Activated CD4-positive, alpha-beta T cell treated with anti-CD3 and anti-CD28 coated beads, Interleukin-2, Interleukin-4, amounts not matched to agents 100 ng/mL and 50 ng/mL, durations not matched to agents 16 hours and 8 hours (primary cell): Measurements from ENCODE around the gene GLS.
A peak's percentile ranks its signal among the peaks of the same experiment; 100 is the strongest.
"Not testable (repeated sequence)": the region's sequence is repeated elsewhere in the genome, so short reads cannot be mapped to it uniquely, and the experiment has no call there.

ENCODE experiments used
- DNase-seq: peaks from one replicate; pipeline ENCODE4 v3.0.0-alpha.2; 2020; ENCODE audit warnings: low spot score

Gene GLS

DNA sequence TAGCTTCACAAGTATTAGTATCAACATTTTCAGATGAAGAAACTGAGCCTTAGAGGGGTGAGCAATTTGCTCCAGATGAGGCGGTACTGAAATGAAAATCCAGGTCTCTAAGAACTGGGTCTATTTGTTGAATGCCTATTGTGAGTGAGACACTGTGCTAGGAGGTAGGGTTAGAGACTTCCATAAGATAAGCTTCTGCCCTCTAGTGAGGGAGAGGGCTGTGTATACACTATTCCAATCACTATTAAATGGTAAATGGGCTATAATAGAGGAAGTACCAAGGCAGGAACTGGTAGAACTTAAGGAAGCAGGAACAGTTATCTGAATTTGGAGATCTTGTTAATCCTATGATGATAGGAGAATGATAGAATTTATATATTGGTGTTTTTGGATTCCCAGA lies 23.6 kb upstream of the GLS start:
- no peak for DNase-seq

DNA sequence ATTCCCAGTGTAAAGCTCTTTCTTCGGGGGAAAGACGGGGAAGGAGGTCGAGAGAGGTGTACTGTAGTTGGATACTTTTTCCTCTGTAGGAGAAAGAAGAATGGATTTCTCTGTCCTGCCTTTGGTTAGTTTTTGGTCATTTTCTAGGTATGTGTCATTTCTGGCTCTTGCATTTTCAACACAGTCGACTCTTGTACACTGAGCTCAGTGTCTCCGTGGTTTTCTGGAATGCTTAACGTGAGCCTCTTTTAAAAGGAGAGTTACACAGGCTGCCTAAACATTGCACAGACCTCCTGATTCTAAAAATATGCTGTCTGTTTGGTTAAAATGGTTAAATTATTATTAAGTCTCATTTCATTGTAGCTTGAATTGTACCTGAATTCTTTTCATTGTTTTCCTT lies 21.8 kb upstream of the GLS start:
- no peak for DNase-seq

DNA sequence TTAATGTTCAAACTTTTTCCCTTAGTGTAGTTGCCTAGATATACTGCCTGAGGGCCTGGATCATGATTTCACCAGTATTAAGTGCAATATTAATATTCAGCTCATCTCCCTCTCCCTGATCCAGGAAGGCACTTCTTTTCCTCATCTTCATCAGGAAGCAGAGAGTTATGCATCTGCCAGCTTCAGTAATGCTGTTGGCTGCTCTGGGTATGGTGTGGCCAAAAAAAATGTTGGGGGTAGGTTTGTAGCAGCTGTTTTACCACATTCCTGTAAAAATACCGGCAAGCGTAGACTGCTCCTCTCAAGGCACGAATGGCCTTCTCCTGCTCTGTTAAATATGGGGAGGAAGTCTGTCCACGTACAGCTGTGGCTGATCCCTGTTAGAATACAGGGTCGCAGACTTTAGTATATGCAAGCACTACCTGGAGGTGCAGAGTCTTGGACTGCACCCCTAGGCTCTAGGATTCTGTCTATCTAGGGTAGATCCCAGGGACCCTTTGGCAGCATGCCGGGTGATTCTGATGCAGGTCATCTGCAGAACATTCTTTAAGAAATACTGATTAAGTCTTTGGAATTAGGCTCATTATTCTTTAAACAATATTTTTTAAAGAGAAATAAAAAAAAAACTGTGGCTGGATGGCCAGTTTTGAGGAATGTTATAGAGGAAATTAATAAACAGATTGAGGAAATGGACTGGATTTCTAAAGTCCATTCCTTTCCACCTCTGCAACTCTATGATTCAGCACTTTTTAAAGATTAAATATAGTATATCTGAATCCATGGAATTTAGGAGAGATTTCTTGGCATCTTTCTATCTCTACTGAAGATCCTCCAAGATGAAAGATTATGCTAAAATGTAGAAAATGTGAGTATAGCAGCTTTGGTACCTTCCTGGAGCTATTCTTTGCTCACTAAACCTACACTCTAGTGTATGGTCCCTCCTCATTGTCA lies 21.0 kb upstream of the GLS start:
- DNase-seq, result no peak

DNA sequence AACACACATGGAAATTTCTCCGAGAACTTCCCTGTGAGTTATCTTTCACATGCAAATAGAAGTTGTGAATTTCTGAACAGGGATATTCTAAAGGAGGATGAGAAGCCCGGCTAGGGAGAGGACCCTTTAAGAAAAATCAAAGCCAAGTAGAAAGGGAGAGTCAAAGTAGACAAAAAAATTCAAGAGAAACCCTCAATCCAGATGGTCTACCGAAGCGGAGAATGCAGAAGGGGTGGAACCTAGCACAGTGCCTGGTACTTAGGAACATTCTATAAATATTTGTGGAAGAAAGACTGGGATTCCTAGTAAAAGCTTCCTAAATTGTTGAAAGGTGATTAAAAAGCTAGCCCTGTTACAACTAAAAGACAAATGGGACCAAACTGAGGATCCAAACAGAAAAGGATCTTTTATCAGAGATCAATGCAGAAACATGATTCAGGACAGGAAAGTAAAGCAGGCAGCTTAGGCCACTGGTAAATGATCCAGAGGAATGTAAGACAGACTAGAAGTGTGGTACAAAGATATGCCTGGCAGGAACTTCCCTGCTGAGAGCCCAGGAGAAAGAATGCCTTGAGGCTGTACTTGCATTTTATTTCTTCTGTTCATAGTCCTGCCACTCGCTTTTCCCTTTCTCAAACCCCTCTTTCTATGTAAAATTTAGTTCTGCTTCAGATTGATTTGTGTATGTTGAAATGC lies 19.5 kb upstream of the GLS start:
- DNase-seq, result no peak

DNA sequence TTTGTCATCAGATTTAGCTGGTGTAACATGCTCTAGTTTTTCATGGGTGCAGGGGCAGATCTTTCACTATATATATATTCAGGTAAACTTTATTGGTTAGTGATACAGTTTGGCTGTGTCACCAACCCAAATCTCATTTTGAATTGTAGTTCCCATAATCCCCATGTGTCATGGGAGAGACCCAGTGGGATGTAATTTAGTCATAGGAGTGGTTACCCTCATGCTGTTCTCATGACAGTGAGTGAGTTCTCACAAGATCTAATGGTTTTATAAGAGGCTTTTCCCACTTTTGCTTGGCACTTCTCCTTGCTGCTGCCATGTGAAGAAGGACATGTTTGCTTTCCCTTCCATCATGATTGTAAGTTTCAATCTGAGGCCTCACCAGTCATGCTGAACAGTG lies 18.5 kb upstream of the GLS start:
- DNase-seq, result not testable (repeated sequence)

DNA sequence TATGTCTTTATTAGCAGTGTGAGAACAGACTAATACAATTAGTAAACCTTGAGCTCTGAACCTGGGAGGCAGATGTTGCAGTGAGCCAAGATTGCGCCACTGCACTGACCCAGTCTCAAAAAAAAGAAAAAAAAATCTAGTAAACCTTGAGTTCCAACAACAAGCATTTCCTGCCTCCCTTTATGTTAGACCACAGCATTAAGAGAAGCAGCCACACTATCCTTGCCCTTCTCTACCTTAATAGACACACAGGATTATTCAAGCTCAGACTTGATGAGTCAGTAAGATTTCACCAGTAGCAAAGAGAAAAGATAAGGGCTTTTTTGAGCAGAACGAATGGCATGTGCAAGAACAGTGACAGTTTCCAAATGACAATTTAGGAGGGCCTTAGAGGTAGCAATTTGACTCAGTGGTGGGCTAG lies 18.0 kb upstream of the GLS start:
- peak; percentile 61 for DNase-seq

DNA sequence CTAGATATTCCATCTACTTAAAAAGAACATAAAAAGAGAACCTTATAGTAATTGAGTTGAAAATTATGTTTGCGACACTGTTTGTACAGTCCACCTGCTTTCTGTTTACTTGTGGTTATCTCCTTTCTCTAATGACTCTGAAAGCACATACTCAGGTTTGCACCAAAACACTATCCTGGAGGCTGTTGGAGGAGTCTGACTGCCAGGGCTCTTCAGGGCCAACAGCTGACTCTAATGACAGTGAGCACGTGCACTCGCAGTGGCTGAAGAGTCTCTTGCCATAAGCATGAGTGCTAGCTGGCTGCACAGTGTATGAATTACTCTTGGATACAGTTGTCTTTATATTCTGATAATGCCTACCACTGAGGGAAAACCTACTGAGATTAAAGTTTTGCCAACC lies 16.7 kb upstream of the GLS start:
- DNase-seq, result no peak

DNA sequence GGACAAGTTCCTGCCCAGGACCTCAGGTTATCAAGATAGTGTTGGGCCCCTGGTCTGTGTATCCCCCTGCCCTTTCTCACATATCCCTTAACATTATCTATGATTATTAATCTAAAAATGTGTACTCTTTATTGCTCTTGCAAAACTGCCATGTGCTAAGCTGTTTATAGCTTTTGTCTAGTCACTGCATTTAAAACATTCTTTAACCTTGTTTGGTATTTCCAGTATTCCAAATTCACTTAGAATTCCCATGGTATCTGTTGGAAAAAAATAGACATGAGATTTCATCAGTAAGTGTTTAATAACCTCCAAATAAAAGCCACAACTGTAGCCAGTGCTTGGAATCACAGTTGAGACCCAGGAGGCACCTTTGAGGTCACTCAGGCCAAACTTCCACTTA lies 16.2 kb upstream of the GLS start:
- DNase-seq, result no peak

DNA sequence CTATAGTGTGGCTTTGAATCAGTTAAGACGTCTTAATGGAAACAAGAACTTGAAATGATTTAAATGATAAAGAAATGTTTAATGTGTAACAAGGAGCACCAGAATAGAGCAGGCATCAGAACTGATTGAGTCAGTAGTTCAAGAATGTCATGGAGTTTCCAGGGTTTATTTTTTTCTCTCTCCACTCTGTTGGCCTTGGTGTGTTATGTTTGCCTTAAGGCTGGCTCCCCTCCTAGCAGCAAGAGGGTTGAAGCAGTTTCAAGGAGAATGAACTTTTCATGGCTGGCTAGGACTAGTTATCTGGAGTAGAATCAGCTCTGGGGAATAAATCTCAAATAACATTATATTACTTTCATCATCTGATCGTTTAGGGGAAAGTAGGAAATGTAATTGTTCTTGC lies 13.4 kb upstream of the GLS start:
- DNase-seq, result no peak

DNA sequence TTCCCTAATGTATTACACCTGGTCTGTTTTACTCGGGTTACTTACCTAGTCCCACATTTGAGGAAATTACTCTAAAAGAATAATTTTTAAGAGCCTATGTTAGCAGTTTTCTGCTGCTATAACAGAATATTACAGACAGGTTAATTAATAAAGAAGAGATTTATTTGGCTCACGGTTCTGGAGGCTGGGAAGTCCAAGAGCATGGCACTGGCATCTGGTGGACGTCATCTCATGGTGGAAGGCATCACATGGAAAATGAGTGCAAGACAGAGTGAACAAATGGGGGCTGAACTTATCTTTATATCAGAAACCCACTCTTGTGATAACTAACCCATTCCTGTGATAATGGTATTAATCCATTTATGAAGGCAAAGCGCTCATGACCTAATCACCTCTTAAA lies 12.8 kb upstream of the GLS start:
- no peak for DNase-seq

DNA sequence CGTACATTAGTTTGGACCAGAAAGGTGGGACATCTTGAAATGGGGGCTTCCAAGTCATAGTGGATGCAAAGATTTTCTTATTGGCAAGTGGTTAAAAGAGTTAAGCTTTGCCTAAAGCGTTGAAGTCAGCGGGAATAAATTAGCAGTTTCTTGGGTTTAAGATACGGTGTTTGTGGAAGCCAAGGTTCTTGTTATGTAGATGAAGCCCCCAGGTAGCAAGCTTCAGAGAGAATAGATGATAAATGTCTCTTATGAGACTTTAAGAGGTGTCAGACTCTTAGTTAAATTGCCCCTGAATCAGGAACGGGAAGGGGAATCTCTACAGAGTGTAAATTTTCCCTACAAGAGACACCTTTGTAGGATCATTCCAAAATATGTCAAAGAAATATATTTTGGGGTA lies 10.9 kb upstream of the GLS start:
- DNase-seq, result no peak

DNA sequence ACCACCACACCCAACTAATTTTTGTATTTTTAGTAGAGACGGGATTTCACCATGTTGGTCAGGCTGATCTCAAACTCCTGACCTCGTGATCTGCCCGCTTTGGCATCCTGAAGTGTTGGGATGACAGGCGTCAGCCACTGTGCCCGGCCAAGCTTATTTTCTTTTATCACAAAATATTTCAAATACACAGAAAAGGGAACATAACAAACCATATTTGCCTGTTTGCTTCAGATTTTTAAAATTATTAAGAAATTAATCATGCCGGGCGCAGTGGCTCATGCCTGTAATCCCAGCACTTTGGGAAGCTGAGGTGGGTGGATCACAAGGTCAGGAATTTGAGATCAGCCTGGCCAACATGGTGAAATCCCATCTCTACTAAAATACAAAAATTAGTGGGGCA lies 7.2 kb upstream of the GLS start:
- not testable (repeated sequence) for DNase-seq

DNA sequence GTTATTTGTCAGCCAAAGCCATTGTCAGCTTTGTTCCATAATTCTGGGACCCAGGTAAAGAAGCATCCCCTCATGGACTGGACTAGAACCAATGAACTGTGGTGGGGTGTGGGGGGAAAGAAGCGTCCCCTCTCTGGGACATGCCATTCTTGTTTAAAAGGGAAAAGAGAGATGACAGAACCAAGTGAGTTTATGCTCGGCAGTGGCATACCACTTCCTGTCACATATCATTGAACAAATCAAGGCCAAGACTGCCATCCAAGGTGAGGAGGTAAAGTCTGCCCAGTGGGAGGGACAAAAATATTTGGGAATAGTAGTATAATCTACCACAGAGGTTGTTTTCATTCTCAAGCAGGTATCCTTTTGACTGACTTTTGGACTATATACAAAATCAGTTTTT lies 4.7 kb upstream of the GLS start:
- peak; percentile 35 for DNase-seq

DNA sequence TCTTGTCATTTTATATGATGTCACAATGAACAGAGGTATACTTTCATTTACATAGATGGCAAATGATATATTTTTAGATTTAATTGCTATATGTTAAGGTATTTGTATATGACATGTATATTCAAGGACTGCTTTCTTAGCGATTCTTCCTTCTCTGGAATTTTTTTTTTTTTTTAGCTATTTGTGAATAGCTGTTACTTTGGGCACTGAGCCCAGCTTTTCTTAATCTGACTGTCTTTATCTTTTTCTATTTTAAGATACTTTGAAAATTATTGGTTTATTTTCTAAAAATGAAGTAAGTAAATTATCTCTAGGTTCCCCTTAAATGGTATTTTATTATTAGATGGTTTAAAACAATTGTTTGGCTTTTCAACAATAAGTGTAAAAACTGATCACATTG lies 4.0 kb upstream of the GLS start:
- no peak for DNase-seq

DNA sequence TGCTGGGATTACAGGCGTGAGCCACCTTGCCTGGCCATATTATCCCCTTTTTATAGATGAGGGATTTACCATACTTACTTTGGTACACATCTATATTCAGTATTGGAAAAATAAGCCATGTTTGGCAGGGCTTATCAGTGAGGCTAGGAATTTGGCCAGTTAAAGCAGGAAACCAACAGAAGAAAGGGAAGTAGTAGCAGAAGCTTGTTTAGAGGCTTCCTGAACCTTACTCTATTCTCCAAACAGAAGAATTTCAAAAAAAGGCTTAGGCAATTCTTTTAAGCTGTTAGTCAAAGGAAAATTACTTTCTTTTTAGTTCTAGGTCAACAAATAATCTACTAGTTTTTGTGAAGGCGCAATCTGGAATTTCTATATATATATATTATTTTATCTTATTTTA lies 3.2 kb upstream of the GLS start:
- no peak for DNase-seq

DNA sequence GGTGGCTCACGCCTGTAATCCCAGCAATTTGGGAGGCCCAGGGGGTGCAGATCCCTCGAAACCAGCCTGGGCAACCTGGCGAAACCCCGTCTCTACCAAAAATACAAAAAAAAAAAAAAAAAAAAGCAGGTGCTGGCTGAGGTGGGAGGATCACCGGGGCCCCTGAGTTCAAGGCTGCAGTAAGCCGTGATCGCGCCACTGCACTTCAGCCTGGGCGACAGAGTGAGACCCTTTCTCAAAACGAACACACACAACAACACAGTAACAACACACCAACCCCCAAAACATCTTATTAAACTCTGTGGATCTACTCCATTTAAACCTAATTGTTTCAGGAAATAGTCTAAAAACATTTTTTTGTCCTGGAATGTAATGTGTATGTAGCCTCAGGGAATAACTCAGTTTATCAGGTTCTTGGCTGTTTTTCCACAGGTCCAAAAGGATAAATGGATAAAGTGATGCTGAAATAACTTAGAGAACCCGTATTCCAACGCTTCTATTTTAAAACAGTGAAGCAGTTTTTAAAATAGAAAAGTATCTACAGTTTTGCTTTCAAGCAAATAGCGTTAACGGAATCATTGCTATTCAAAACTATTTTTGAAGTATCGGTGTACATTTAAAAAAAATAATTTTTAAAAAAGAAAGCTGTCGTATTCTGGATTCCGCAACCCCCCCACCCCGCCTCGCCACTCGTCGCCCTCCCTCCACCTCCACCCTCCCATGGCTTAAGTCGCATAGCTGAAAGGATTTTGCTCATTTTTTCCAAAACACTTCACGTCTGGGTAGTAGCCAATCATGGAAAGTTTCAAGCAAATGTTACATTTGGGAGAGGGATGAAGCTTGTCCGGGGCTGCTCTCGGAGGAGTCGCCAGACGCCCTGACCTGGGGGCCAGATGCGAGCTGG lies 895 bp upstream of the GLS start:
- peak; percentile 36 for DNase-seq

DNA sequence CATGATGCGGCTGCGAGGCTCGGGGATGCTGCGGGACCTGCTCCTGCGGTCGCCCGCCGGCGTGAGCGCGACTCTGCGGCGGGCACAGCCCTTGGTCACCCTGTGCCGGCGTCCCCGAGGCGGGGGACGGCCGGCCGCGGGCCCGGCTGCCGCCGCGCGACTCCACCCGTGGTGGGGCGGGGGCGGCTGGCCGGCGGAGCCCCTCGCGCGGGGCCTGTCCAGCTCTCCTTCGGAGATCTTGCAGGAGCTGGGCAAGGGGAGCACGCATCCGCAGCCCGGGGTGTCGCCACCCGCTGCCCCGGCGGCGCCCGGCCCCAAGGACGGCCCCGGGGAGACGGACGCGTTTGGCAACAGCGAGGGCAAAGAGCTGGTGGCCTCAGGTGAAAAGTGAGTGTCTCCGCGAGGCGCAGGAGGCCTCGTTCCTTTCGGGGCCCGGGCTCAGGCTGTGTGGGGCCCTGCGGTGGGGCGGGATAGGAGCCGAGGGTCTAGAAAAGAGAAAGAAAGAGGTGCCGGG lies 520 bp downstream of the GLS start:
- no peak for DNase-seq

DNA sequence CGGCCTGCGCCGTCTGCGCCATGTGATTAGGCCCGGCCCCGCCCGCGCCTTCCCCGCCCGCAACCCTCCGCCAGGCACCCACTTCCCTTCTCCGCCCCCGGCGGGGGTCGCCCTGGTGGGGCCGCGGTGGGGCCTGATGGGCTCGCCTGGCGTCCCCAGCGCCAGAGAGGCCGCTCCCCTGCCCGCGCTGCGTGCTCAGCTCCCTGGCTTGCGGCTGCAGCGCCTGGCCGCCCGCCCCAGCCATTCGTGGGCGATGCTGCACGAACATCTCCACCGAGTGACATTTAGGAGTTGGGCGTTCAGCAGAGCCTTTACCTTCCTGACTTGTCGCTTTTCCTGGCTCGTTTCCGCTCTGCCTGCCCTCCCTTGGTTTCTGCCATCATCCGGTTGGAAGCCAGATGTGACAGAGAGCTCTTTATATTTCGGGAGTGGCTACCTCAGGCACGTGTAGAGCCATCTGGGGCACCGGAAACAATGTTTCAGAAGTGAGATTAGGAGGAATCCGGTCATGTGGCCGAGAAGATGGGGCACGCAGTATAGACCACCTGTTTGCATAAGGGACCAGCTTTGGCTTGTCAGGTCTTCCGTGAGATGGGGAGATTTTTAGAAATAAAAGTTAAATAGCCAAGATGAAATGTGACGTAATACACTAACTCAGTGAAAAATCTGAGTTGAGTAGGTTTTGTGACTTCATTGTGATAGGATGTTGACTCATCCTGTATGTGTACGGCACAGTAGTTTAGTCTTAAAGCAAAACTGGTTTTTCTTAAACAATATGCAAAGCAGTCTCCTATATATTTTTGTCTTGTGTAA lies 1.2 kb downstream of the GLS start:
- DNase-seq, result peak; percentile 81

DNA sequence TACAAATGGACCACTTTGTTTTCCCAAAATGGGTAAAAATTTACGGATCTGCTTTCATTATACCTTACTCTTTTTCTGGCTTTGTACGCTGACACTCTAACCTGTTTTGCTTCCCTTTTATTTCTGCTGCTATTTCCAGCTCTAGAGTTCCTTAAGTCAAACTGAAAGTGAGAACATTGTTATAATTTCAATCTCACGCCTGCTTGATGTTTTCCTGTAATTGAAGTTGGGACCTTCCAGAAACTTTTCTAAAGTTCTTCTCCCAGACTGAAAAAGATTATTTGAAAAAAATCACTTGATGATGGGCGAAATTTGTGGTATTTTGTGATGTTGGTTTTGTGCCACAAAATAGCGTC lies 1.8 kb downstream of the GLS start:
- peak; percentile 55 for DNase-seq

DNA sequence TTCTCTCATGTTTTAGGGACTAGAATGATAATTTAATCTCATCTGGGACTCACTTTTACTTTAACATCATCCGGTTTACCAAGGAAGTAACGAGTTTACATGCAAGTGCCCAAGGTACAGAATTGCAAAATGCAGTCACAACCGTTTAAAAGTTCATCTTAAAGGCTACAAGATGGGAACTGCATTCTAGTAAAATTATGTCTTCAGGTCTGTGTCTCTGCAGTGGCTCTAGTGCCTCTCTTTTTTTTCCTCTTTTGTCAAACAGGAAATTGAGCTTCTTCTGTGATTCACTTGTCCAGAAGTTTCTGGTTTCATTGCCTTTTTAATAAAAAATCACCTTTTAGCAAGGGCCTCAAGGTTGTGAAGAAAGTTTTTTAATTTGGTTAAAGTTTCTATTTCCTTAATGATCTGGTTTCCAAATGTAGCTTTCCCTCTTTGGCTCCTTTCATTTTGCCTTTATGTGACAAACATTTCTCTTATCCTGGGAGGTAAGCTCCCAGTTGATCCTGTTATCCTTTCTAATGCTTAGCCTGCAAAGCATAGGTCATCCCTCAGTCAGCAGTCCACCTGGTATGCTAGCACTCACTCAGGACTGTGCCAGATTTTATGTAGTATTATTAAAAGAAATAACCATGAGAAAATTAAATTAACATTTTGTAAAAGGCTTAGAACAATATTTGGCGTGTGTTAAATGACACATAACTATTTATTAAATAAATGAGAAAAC lies 2.4 kb downstream of the GLS start:
- peak; percentile 36 for DNase-seq

DNA sequence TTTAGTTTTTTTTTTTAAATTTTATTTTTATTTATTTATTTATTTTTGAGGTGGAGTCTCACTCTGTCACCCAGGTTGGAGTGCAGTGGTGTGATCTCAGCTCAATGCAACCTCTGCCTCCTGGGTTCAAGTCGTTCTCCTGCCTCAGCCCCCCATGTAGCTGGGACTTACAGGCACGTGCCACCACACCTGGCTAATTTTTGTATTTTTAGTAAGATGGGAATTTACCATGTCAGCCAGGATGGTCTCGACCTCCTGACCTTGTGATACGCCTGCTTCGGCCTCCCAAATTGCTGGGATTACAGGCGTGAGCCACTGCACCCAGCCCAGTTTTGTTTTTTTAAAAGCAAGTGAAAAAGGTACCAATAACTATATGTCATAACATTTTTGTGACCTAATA lies 5.2 kb downstream of the GLS start:
- not testable (repeated sequence) for DNase-seq
